HG02943 (cell line): Measurements from ENCODE around the gene DNASE1L1.
"Not testable (repeated sequence)": the region's sequence is repeated elsewhere in the genome, so short reads cannot be mapped to it uniquely, and the experiment has no call there.

Source experiments
- ATAC-seq: cut with Tn5 transposase; IDR thresholded peaks from one replicate; pipeline ENCODE4 v1.9.1; 2021; ENCODE audit warnings: mild to moderate bottlenecking, low read depth, moderate library complexity; ENCODE audit not compliant: unreplicated experiment

DNASE1L1 gene

GRCh38 chrX:154411981-154412340, 2.9 kb upstream of the DNASE1L1 start:
- peak; percentile 53 for ATAC-seq

GRCh38 chrX:154408659-154409221, 314 bp downstream of the DNASE1L1 start:
- ATAC-seq, result no peak

- ATAC-seq, result no peak
Observed at GRCh38 chrX:154404625-154405192, 4.3 kb downstream of the DNASE1L1 start.

GRCh38 chrX:154403858-154404257, 5.2 kb downstream of the DNASE1L1 start:
- ATAC-seq, result no peak

- ATAC-seq, result no peak
Observed at GRCh38 chrX:154403192-154403591, 5.9 kb downstream of the DNASE1L1 start.

GRCh38 chrX:154402622-154403127, 6.4 kb downstream of the DNASE1L1 start:
- ATAC-seq, result no peak

DNA sequence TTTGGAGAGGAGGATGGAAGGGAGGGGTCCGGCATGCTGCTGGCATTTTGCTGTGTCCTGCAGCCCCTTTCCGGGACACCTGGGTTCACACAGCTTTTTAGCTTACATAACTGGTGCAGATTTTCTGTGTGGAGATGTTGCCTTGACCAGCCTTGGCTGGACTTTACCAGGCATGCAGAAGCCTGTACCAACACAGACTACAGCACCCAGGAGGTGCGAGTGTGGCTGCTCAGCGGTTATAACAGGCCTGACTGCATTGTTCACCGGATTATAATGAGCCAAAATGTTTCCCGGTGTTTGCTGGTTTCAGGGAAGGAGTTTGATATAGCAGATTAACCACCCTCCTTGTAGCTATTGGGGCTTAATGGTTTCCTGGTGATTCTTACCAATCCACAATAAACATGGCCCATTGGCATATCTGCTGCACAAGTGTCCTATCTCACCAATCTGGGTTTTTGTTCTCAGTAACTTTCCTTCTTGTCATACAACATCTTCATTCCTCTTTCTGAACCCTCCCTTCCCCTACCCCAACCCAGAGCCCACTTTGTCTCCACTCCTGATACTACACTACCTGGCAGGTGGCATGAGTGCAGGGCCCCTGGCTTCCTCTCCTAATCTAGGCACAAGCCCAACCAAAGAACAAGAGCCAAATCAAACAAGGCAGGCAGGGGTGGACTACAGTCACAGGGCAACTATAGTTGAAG, 7.0 kb downstream of the DNASE1L1 start:
- ATAC-seq, result no peak

DNA sequence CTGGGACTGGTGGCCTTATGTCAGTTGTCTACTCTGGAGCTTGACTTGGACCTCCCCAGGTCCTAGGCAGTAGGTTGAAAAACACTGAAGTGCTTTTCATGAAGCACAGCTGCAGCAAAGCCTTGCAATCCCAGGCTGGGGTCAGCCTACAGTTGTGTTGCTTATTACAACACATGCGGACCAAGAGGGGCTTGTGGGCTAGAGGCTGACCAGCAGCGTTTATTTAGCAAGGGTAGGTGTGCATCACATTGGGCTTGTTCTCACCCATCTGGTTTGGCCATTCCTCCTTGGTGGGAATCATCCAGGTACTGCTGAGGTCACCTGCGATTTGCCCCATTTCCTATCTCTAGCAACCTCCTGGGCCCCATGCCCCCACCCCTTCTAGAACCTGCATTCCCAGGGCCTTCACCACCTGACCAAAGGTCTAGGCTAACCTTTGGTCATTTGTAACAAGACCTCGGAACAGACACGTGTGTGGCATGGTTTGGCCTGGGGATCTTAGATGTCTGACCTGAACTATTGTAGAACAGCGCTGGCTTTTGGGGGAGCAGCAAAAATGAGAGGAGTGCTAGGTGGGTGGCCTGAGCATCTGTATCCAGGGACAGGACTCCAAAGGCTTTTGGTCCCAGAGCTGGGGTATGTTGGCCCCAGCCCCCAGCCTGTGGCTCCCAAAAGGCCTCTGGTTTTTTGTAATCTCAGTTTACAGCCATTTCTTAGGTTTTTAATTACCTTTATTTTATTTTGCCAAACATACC, 7.8 kb downstream of the DNASE1L1 start:
- ATAC-seq, result no peak

GRCh38 chrX:154400369-154400817, 8.7 kb downstream of the DNASE1L1 start:
- not testable (repeated sequence) for ATAC-seq

DNA sequence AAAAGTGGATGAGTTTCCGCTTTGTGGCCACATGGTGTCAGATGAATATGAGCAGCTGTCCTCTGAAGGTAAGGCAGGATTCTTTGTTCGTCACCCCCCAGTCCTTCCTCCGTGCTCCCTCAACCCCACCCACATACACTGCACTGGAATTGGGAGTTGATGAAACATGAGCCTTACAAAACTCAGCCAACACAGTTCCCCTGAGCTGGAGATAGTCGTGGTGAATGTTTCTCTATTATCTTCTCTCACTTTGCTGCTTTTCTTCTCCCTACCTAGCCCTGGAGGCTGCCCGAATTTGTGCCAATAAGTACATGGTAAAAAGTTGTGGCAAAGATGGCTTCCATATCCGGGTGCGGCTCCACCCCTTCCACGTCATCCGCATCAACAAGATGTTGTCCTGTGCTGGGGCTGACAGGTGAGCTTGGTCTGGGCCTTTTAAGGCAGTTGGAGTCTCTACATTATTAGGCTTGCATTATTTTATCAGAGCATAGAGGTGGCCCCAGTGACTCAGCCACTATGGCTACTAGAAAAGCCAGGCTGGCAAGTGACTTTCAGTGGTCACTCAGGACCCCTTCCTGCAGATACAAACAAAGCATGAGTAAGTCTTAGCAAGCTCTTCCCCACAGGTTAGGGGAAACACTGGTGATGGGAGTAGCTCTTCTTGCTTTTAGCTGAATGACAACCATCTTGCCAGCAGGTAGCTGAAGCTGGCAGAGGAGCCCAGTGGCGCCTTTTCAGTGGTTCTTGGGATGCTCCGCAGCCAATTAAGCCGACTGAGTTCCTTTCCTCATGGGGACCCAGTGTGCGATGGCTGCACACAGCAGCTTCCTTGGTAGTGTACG, 9.3 kb downstream of the DNASE1L1 start:
- no peak for ATAC-seq

DNA sequence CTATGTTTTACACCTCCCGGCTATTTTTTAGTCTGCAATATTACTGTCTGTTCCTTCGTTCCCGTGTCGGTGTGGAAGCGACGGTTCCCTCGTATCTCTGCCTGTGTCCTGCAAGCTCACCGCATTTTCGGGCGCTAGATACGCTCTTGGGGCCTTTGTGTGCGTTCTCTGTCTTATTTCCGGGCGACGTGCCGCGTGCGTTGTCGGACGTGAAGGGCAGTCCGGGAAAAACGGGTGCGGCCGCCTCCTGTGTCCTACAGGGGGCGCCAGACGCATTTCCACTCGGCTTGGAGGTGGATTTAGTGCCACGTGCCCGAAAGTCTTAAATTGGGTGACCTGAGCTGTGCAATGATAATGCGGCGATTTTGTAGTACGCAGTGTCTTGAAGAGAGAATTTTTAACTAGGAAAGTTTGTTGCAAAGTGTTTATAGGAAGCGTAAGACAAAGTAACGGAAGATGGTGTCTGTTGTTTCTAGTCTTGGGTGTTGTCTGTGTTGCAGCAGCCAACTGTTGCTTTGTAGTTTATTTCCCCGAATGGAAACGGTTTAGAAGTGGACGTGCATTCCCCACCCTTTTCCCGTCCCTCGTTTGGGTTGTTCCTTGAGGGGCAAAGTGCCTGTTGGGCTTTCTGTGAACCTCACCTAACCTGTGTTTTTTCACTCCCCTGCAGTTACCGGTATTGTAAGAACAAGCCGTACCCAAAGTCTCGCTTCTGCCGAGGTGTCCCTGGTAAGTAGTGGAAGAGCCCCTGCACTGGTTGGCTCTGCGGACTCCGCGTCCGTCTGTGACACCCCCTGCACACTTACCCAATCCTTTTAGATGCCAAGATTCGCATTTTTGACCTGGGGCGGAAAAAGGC, 10.2 kb downstream of the DNASE1L1 start:
- ATAC-seq, result no peak

- ATAC-seq, result peak; percentile 58
Observed at GRCh38 chrX:154397888-154398667, 11.0 kb downstream of the DNASE1L1 start, which contains the start of gene RPL10. Gene RPL10, plus strand, starts transcription at chrX:154398377. Its CDS starts 143 bp downstream, at chrX:154398520.

- ATAC-seq, result peak; percentile 68
Observed at GRCh38 chrX:154396973-154397887, 11.8 kb downstream of the DNASE1L1 start.

DNA sequence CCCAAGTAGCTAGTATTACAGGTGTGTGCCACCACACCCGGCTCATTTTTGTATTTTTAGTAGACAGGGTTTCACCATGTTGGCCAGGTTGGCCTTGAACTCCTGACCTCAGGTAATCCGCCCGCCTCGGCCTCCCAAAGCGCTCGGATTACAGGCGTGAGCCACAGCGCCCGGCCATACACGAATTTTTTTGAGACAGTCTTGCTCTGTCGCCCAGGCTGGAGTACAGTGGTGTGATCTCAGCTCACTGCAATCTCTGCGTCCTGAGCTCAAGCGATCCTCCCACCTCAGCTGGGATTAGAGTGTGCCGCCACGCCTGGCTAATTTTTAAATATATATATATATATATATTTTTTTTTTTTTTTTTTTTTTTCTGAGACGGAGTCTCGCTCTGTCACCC, 12.7 kb downstream of the DNASE1L1 start:
- not testable (repeated sequence) for ATAC-seq

- peak; percentile 62 for ATAC-seq
Observed at GRCh38 chrX:154389812-154390747, 19.0 kb downstream of the DNASE1L1 start.

GRCh38 chrX:154388649-154389048, 20.4 kb downstream of the DNASE1L1 start:
- peak; percentile 22 for ATAC-seq
